Superior temporal gyrus (tissue), 1 donor: ENCODE results near the gene PLK5.
A peak's percentile ranks its signal among the peaks of the same experiment; 100 is the strongest.
"Not testable (repeated sequence)": the region's sequence is repeated elsewhere in the genome, so short reads cannot be mapped to it uniquely, and the experiment has no call there.

Experiments
- DNase-seq: peaks from one replicate; pipeline ENCODE4 v3.0.0-alpha.2; 2016; ENCODE audit errors: extremely low spot score

Gene PLK5

GRCh38 chr19:1507763-1508506 lies 15.9 kb upstream of the PLK5 start:
- peak; percentile 97 for DNase-seq

DNA sequence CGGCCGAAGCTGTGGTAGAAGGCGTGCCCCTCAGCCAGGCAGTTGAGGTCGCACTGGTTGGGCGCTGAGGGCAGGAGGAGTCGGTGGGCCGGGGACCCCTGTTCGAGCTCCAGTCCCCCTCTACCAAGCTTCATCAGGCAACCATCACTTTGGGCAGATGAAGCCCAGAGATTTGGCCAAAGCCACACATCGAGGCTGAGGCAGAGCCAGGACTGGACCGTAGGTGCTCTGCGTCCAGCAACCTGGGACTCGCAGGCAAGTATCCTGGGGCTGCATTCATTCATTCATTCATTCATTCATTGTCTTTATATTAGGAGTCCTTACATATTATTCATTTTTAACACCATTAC lies 15.4 kb upstream of the PLK5 start:
- DNase-seq, result no peak

- DNase-seq, result no peak
Measured at GRCh38 chr19:1509602-1510441, 14.1 kb upstream of the PLK5 start.

DNA sequence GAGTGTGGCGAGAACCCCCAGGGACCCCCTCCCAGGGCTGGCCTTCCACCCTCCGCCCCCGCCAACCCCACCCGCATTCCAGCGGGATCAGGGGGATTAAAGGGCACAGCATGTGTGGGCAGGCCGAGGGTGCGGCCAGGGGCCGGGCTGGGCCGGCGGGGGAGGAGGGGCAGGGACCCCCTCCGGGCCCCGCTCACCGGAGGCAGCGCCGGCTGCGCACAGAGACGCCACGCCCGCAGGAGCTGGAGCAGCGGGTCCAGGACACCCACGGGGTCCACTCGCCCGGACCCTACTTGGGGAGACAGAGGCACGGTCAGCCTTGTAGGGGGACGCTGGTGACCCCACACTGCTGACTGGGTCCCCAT lies 13.5 kb upstream of the PLK5 start:
- no peak for DNase-seq

- DNase-seq, result no peak
Measured at GRCh38 chr19:1510807-1511206, 13.1 kb upstream of the PLK5 start.

DNA sequence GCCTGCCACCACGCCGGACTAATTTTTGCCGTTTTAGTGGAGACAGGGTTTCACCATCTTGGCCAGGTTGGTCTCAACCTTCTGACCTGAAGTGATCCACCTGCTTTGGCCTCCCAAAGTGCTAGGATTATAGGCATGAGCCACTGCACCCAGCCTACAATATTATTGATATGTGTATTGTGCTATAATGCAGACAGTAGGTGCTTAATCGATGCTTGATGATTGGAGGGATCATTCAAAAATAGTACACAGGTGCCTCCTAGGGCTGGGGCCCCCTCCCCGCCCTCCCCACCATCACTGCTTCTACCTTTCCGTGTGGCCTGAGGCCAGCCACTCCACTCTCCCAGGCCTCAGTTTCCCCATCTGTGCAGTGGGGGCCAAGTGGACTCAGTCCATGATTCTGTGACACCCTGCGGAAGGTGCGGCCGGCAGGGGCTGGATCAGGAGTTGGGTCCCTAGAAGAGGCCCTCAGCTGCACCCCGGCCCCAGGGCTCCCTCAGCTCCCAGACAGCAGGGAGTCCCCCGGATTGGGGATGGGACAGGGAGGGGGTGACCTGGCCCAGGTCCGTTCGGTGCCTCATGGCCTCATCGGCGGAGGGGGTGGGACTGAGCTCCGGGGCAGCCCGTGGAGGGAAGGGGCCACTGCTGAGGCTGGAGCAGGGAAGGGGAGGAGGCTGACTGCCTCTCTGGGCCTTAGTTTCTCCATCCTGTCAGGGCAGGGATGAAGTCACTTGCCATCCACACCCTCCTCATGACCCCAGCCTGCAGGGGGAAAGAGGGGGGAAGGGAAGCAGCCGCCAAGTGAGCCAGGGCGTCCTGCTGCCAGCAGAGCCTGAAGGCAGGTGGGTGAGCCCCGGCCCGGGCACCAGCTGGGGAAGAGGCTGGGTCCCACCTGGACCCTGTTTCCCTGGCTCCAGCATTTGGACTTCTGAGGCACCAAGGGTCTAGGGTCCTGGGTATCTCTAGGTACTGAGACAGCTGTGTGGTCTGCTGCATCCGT lies 12.3 kb upstream of the PLK5 start:
- DNase-seq, result no peak

DNA sequence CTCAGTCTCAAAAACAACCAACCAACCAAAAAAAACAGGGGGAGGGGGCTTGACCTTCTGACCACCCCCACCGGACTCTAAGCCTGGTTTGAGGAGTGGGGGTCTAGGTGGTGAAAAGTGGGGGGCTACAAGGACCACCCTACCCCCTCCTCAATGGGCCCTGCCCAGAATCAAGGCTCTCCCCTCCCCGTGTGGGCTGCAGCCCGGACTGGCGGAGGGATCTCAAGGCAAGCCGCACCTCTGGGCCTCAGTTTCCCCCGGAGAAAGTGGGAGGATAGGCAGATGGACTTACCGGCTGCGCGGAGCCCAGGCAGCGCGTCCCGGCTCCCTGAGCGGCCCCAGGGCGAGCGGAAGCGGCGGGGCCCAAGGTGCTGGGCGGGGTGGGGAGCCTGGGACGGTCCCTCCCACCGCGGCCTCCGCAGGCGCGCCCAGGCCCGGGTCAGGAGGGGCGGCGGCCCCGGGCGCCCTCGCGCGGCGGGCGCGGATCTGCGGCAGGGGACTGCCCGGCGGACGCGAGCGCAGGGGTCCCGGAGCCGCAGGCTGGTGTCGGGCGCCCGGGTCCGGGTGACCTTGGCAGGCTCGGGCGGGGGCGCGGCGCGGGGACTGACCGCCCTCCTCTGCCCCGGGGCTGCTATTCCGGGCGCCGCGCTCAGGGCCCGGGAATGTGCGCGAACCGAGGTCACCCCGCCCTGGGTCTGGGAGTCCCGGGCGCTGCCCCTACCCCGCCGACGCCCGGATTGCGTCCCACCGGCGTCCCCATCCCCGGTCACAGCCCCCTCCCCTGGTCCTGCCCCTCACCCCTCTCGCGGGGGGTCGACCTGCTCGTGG lies 11.0 kb upstream of the PLK5 start, which contains the start of gene ADAMTSL5:
ADAMTSL5 (minus strand) TSS at position 349 of the 828 bp plus-strand sequence. CDS start 2,076 bp downstream, outside the sequence.
- DNase-seq, result no peak

DNA sequence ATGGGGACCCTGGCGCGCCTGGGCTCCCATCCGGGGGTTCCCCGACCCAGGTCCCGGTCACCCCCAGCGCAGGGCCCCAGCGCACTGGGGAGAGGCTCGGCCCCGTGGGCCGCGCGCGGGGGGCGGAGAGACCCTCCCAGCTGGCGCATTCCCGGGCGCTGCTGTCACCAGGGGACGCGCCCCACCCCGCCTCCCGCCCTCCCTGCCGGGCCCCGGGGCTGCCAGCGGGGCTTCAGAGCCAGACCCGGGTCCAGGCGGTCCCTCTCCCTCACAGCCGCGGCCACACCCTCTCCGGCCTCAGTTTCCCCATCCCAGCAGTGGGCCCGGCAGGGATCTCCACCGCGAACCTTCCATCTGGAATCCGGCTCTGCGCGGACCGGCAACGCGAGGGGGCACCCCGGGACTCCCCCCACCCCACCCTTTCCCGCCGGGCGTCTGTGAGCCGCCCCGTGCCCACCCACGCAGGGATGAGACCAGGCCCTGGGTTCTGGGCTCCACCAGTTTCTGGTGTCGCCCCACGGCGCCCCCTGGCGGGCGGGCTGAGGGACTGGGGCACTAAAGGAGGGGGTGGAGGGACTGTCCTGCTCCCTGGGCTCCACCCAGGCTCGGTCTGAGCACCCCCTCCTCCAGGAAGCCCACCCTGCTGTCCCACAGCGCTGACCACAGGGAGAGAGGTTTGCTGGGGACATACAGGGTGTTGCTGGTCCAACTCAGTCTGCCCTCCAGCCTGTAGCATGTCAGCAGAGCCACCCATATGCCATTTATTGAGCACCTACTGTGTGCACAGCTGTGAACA lies 10.2 kb upstream of the PLK5 start:
- no peak for DNase-seq

DNA sequence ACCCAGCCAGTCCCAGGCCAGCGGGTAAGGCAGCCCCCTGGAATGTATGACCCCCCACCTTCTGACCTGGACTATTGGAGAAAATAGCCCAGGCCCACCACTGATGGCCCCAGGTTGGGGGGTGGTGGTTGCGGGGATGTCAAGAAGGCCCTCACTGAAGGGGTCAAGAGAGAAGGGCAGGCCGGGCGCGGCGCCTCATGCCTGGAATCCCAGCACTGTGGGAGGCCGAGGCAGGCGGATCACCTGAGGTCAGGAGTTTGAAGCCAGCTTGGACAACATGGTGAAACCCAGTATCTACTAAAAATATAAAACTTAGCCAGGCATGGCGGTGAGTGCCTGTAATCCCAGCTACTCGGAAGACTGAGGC lies 9.6 kb upstream of the PLK5 start:
- DNase-seq, result no peak

DNA sequence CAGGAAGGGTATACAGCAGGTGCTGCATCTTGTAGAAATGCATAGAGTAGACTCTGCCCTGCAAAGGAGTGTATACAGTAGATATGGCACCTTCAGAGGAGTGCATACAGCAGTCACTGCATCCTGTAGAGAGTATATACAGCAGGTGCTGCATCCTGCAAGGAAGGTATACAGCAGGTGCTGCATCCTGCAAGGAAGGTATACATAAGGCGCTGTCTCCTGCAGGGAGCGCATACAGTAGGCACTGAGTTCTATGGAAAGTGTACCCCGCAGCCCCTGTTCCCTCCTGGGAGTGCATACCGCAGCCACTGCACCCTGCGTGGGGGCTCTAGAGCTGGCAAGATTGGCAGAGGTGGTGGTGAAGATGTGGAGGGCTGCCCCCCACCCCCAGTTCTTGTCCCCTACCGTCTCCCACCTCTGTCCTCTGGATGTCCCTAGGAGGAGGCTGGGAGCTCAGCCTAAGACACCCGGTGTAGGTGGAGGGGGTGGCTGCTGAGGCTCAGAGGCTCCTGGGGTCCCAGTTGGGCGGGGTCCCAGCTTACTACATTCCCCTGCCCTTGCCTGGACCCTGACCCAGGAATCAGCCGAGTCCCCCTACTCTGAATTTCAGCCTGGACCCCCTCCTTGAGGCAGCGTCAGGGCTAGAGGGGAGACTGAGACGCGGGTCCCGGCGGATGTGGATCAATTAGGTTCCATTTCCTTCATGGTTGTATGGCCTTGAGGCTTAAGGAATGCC lies 8.7 kb upstream of the PLK5 start:
- DNase-seq, result no peak

DNA sequence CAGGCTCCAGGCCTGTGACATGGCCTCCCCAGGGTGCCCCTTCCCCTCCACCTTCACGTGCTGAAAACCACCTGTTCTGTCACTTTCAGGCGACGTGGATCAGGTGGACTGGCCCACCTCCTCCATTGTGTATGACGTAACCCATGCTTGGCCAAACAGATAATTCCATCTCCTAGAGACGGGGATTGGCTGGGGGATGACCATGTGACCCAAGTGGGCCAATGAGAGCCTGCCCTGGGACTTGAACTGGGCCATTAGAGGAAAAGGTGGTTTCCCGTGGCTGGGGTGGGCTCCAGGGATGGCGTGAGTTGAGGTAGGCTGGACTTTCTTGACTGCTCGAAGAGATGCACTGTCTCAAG lies 7.5 kb upstream of the PLK5 start:
- DNase-seq, result no peak

DNA sequence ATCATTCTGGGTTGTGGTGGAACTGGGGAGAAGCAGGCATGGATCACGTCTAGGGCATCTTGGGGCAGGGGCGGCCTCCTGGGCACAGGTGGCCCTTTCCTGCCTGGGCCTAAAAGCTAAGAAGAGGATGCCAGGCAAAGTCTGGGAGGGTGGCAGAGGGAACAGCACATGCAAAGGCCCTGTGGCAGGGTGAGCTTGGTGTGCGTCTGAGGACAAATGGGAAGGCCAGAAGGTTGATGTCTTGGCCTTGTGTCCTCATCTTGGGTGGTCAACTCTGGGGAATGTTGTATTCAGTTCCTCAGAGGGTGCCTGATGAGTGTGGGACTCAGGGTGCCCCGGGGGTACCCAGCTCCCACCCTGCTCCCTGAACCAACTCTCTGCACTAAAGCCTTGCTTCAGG lies 5.4 kb upstream of the PLK5 start:
- no peak for DNase-seq

GRCh38 chr19:1519802-1520201 lies 4.1 kb upstream of the PLK5 start:
- not testable (repeated sequence) for DNase-seq

DNA sequence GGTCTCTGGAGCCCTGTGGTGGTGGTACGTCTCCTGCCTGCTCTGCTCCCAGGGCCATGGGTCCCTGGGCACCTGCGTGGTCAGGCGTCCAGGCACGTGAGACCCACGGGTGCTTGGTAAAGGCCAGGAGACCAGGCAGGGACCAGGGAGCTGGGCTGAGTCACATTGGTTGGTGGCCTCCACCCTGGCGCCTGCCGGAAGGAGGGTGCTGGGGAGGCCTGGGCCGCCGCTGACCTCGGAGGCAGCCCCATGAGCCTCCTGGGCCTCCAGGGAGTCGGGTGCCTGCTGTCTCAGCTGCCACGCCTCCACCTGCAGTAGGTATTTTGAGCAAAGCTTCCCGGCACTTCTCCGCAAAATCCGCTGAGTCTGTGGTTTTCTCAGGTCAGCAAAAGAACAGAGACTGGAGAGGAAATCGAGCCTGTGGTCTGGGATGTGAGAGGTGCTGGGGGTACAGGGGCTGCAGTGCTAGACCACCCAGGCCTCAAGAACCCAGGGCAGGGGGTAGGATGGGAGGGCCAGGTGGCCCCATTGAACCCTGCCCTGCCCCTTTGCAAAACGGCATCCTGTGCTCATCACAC lies 3.6 kb upstream of the PLK5 start:
- no peak for DNase-seq

DNA sequence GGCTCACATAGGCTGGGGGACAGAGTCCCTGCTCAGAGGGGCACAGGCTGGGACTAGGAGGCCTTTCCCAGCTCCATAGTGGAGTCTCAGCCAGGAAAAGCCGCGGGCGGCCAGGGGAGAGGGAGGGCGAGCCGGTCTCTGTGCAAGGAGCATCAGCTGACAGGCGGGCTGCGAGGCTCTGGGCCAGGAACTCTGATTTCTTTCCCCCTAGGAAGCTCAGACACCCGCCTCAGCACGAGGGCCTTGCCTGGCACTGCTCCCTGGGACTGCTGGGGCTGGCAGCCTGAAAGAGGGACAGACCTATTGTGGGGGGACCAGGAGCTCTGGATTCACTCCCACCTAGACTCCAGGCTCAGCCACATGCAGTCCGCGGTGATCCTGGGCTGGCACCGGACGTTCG lies 2.2 kb upstream of the PLK5 start:
- DNase-seq, result peak; percentile 33

DNA sequence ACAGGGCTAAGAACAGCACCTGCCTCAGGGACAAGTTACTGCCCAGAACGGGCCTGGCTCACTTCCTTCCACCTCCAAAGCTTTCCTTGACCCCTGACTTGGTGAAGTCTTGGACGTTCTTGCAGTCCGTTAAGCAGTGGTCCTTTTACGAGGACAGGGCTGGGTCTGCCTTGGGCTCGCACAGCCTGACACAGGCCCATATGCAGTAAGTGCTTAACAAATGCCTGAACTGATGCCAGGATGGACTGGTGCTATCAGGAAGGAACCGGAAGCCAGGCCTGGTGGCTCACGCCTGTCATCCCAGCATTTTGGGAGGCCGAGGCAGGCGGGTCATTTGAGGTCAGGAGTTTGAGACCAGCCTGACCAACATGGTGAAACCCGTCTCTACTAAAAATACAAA lies 1.8 kb upstream of the PLK5 start:
- DNase-seq, result peak; percentile 7

DNA sequence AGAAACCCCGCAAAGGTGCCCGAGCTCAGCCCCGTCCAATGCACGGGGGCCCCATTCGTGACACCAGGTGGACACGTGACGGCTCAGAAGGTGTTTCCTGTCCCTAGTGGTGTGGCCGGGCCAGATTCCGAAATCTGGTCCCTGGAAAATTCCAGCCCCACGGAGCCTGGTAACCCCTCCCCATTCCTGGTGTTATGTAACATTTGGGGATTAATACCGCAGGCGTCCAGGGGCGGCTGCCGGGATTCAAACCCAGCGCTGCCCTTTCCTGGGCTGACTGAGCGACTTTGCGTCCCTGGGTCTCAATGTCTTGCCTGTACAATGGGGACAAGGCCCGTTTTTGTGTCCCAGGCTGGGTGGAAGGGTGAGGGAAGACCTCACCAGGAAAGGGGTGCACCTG lies 1.0 kb upstream of the PLK5 start:
- no peak for DNase-seq

GRCh38 chr19:1524287-1524971 lies 552 bp downstream of the PLK5 start:
- no peak for DNase-seq

DNA sequence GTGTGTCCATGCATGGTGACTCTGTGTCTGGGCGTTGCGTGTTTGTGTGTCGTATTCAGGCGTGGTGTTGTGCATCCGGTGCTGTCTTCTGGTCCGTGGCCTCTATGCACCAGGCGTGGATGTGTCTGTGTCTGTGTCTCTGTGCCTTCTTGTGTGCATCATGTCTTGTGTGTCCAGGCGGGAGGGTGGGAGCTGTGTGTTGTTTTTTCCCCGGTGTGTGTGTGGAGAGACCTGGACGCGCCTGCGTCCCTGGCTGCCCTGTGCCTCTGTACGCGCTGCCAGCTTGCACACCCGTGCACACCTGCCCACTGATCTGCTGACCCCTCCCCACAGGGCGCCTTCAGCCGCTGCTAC lies 1.1 kb downstream of the PLK5 start:
- DNase-seq, result no peak
